ENCODE results near the gene ZNF438.
"Not testable (repeated sequence)": the region's sequence is repeated elsewhere in the genome, so short reads cannot be mapped to it uniquely, and the experiment has no call there.

ZNF438 gene

GRCh38 chr10:31042670-31043069 lies 11.0 kb upstream of the ZNF438 start:
- no peak for DNase-seq (ENCODE audit: low read depth in 2 of 2)

- no peak for DNase-seq (ENCODE audit: low read depth in 2 of 2)
Observed at GRCh38 chr10:31041011-31041410, 9.3 kb upstream of the ZNF438 start.

DNA sequence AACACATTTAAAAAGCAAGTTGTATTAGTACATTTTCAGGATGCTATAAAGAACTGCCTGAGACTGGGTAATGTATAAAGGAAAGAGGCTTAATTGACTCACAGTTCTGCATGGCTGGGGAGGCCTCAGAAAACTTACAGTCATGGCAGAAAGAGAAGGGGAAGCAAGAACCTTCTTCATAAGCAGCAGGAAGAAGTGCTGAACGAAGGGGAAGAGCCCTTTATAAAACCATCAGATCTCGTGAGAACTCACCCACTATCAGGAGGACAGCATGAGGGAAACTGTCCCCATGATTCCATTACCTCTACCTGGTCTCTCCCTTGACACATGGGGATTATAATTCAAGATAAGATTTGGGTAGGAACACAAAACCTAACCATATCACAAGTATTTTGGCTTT lies 7.3 kb upstream of the ZNF438 start:
- not testable (repeated sequence) for DNase-seq (ENCODE audit: low read depth in 2 of 2)

- no peak for DNase-seq (ENCODE audit: low read depth in 2 of 2)
Observed at GRCh38 chr10:31037749-31038148, 6.1 kb upstream of the ZNF438 start.

DNA sequence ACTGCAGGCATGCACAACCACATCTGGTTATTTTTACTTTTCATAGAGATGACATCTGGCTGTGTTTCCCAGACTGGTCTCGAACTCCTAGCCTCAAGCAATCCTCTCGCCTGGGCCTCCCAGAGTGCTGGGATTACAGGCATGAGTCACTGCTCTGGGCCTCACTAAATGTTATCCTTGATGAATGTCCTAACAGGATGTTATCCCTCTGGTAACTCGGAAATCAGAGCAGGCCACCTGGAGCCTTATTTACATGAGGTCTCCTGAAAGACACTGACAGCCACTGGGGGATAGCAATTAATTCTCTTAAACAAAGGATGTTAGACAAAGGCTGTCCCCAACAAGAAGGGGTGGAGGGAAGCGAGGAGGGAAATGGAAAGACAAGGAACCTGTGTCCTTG lies 4.5 kb upstream of the ZNF438 start:
- no peak for DNase-seq (ENCODE audit: low read depth in 2 of 2)

- no peak for DNase-seq (ENCODE audit: low read depth in 2 of 2)
Observed at GRCh38 chr10:31035266-31035798, 3.7 kb upstream of the ZNF438 start.

GRCh38 chr10:31034098-31034909 lies 2.6 kb upstream of the ZNF438 start:
- no peak for DNase-seq (ENCODE audit: low read depth in 2 of 2)

GRCh38 chr10:31033147-31033546 lies 1.5 kb upstream of the ZNF438 start:
- no peak for DNase-seq (ENCODE audit: low read depth in 2 of 2)

DNA sequence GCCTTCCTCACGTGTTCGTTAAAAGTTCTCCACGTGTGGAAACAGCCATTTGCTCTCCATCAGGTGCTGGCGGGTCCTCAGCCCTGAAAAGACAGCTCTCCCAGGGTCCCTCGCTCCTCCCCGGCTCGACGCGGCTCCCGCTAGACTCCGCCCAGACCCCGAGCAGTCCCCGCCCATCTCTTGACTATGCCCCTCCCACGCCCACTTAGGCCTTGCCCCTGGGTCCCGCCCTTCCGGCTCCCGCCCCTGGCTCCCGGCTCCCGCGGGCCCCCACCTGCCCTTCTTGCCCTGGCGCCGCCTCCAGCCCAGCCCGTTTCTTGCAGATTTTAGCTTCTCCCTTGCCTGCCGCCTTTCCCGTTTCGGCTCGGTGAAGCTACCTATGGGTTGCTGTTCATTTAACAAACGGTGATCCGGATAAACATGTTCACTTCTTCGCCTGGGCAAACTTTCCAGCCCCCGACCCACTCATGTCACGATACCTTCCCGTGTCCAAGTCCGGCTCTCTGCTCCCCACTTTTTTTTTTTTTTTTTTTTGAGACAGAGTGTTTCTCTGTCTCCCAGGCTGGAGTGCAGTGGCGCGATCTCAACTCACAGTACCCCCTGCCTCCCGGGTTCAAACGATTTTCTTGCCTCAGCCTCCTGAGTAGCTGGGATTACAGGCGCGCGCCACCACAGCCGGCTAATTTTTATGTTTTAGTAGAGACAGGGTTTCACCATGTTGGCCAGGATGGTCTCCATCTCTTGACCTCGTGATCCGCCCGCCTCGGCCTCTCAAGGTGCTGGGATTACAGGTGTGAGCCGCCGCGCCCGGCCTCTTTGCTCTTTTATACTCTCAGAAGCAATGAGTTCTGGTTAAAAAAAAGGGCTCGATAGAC lies 830 bp upstream of the ZNF438 start:
- peak; percentile 91 to 95 for DNase-seq (ENCODE audit: low read depth in 2 of 2)

DNA sequence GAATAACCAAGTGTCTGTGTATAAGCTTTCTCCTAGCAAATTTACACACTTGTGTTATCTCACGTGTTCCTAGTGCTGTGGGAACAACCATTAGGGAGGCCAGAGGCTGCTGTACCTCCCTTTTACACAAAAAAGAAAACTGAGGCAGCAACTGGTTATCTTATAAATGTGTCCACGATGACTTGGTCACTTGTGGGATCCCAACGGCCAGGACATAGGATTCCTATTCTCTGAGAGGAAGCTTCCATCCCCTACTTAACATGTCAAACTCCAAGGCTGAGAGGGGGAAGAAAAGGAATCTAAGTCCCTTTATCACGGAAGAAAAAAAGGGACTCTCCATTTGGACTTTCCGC lies 484 bp downstream of the ZNF438 start:
- no peak for DNase-seq (ENCODE audit: low read depth in 2 of 2)

GRCh38 chr10:31030800-31031199 lies 865 bp downstream of the ZNF438 start:
- DNase-seq (ENCODE audit: low read depth in 2 of 2), result no peak

DNA sequence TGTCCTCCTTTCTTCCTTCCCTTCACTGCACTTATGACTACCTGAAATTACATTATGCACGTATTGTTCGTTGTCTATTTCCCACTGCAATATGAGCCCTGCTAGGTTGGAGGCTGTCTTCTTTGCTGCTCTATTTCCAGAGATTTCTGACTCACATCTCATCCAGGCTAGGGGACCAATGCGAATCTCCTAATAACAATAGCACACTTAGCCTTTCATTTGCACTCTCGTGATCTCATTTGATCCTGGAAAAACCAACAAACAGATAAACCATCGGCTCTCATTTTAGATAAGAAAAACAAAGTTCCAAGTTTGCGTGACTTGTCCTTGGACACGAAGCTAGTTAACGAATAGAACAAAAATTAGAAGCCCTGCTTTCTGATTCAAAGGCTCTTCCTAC lies 1.4 kb downstream of the ZNF438 start:
- no peak for DNase-seq (ENCODE audit: low read depth in 2 of 2)

- DNase-seq (ENCODE audit: low read depth in 2 of 2), result no peak
Observed at GRCh38 chr10:31028081-31028480, 3.6 kb downstream of the ZNF438 start.

DNA sequence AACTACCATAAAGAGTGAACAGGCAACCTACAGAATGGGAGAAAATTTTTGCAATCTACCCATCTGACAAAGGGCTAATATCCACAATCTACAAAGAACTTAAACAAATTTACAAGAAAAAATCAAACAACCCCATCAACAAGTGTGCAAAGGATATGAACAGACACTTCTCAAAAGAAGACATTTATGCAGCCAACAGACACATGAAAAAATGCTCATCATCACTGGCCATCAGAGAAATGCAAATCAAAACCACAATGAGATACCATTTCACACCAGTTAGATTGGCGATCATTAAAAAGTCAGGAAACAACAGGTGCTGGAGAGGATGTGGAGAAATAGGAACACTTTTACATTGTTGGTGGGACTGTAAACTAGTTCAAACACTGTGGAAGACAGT lies 5.4 kb downstream of the ZNF438 start:
- not testable (repeated sequence) for DNase-seq (ENCODE audit: low read depth in 2 of 2)

DNA sequence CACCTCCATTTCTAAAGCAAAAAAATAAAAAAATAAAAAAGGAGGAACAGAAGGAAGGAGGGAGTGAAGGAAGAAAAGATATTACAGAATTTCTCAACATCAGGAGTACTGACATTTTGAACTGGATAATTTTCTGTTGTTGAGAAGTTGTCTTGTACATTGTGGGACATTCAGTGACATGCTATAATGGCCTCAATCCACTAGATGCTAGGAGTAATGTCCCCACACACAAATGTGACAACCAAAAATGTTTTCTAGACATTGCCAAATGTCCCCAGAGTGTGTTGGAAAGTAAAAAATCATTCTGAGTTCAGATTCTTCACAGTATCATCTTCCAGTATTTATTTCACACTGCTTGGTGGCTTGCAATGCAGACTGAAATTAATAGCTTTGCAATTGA lies 6.5 kb downstream of the ZNF438 start:
- DNase-seq (ENCODE audit: low read depth in 2 of 2), result no peak

DNA sequence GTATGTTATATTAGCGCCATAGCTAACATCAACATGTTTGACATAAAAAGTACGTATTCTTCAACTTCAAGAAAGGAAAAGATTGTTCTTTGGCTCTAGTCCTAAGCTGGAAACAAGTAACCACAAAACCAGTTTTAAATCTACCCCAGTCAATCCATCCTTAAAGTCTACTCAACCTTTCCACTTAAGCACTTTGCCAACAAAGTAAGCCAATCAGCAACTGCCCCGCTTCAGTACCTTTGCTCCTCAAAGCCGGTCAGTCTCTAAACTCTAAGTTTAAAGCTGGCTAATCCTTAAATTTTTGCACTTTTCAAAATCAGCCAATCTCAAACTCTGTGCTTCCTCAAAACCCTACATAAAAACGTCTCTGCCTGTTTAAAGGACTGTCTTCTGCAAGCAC lies 8.1 kb downstream of the ZNF438 start:
- no peak for DNase-seq (ENCODE audit: low read depth in 2 of 2)

- DNase-seq (ENCODE audit: low read depth in 2 of 2), result no peak
Observed at GRCh38 chr10:31020209-31020608, 11.5 kb downstream of the ZNF438 start.

DNA sequence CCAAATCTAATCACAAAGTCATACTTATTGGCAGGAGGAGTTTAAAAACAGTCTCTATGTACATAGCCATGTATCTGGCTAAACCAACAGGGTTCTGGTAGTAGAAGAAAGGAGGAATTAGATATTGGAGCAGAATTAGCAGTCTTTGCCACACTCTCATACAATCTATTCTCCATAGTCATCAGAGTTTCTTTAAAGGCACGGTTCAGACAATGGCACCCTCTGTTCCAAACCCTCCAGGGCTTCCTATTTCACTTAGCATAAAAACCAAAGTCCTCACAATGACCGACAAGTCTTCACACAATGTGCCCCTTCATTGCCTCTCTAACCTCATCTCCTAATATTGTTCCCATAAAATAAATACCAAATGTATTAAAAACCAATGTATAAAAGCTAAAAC lies 12.7 kb downstream of the ZNF438 start:
- no peak for DNase-seq (ENCODE audit: low read depth in 2 of 2)

DNA sequence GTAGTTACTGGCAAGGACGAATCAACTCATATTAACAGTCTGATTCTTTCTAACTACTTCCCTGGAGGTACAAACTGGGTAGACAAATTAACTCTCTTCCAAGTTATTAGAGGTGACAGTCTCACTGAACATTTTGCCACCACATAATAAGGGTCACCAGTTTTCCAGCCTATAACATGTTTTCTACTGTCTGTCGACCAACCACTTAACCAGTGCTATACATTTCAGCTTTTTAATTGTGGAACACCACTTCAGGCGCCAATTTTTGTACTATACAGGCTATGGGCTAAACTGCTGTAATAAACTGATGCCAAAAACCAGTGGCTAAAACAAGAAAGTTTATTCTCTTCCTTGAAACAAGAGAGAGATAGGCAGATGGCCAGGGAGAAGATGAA lies 13.3 kb downstream of the ZNF438 start:
- DNase-seq (ENCODE audit: low read depth in 2 of 2), result no peak

DNA sequence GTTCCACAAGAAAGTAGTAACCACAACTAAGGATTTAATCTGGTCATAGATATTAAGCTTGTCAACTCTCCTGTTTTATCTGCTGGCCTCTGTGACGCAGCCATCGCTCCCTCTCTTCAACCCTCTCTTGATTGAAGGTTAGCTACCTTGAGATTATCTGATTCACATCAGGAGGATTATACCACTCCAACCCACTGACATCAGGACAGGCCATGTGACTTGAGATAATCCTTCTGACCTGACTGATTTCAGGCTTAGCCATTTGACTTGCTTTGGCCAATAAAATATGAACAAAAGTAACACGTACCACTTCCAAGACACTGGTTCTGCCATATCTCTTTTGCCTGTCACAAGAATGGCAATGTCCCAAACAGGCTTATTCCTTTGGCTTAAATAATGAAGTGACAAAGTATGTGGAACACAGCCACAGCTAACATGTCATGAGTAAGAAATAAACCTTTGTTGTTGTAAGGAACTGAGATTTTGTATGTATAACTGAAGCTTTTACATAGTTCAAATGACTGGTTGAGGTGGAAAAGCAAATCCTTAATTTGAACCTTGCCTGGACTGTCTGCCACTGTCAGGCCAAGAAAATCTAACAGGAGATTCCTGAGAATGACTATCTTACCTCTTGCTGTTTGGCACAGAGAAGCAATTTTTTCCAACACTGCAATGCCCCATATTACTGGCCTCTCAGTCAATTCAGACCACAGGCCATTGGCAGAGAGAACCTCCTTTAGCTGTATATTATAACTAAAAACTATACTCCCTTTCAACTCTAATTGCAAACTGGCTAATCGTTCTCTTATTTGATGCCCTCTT lies 13.9 kb downstream of the ZNF438 start:
- no peak for DNase-seq (ENCODE audit: low read depth in 2 of 2)

GRCh38 chr10:31014161-31014875 lies 17.3 kb downstream of the ZNF438 start:
- no peak for DNase-seq (ENCODE audit: low read depth in 2 of 2)

Measured in stimulated activated CD4-positive, alpha-beta T cell treated with anti-CD3 and anti-CD28 coated beads, Interleukin-12 subunit alpha, Interleukin-12 subunit beta, amount 100 ng/mL, for 24 hours (primary cell).